Esophagus muscularis mucosa (tissue), 3 donors: ENCODE data around the gene CAMK2A.

ENCODE experiments used
- POLR2A ChIP-seq: fragments of 450-650 bp; IDR thresholded peaks from one replicate; pipeline ENCODE4 v1.6.1; 2017; ENCODE audit warnings: antibody characterized with exemption, moderate library complexity, mild to moderate bottlenecking, low read depth
- TF ChIP-seq, protein P1 (sequence below), 3 experiments: fragments of 200-600 bp in 2 of 3; fragments of 450-650 bp in 1 of 3; sonication (generic) in 2 of 3; IDR thresholded peaks; one replicate each; pipeline ENCODE4 v1.5.1; 2017 to 2019; ENCODE audit warnings: antibody characterized with exemption in 3 of 3, mild to moderate bottlenecking in 2 of 3, moderate library complexity in 1 of 3

DNA sequence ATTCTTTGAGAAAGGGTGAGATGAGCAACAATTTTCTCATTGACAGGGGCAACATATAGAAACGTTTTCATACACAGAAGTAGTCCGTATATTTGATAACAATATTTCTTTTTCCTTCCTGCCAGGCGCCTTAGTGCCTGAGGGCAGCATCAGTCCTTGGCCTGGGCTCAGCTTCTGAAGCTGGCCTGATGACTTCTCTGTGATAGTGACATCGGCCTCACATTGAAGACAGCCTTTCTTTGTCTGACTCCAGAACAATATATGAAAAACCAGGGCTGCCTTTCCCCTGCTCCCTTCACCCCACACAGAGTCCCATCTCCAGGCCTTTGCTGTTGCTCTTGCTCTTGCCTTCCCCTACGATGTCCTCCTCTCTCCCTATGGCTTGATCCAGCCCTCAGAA, 43.8 kb upstream of the CAMK2A start:
- TF ChIP-seq POLR2A, result no peak
- TF ChIP-seq, protein P1, sequence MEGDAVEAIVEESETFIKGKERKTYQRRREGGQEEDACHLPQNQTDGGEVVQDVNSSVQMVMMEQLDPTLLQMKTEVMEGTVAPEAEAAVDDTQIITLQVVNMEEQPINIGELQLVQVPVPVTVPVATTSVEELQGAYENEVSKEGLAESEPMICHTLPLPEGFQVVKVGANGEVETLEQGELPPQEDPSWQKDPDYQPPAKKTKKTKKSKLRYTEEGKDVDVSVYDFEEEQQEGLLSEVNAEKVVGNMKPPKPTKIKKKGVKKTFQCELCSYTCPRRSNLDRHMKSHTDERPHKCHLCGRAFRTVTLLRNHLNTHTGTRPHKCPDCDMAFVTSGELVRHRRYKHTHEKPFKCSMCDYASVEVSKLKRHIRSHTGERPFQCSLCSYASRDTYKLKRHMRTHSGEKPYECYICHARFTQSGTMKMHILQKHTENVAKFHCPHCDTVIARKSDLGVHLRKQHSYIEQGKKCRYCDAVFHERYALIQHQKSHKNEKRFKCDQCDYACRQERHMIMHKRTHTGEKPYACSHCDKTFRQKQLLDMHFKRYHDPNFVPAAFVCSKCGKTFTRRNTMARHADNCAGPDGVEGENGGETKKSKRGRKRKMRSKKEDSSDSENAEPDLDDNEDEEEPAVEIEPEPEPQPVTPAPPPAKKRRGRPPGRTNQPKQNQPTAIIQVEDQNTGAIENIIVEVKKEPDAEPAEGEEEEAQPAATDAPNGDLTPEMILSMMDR (IDR thresholded peaks at IDR 0.05), result no peak
